ENCODE results near the gene CCNT2. TPM values are rescaled to one million over a fixed set of nuclear protein-coding genes. Genes with fewer than 3 reads are reported as not detected.
"Not testable (repeated sequence)": the region's sequence is repeated elsewhere in the genome, so short reads cannot be mapped to it uniquely, and the experiment has no call there.

Gene CCNT2
- polyA plus RNA-seq, 1 donor (not counting 4 experiments of a cell fraction or from before 2014, with no cell fraction given), result 20.9 TPM

- H3K4me1 ChIP-seq (ENCODE audit: control insufficient read depth, extremely low read depth, insufficient read depth, low read length), result peaks cover 2% of the 10 kb centered on the region
- no peak for DNase-seq (ENCODE audit: low read depth, low spot score)
- TF ChIP-seq EZH2 (IDR thresholded peaks at IDR 0.05; ENCODE audit: low read length), result no peak
- TF ChIP-seq CTCF (optimal IDR thresholded peaks at IDR 0.05 in 1 of 3, IDR thresholded peaks at IDR 0.05 in 1 of 3, conservative IDR thresholded peaks at IDR 0.05 in 1 of 3; ENCODE audit: extremely low read depth in 1 of 3, insufficient read depth in 2 of 3, low read length in 3 of 3), result no peak
- H3K79me2 ChIP-seq (ENCODE audit: control insufficient read depth, insufficient read depth, low read length), result no peaks in the 10 kb centered on the region
- H3K4me3 ChIP-seq (ENCODE audit: control insufficient read depth in 2 of 3, extremely low read depth in 1 of 3, insufficient read depth in 2 of 3, low read depth in 1 of 3, low read length in 3 of 3), result no peak overlapping the region
- H3K9me1 ChIP-seq (ENCODE audit: control insufficient read depth, extremely low read depth, insufficient read depth, low read length), result no peaks in the 10 kb centered on the region
- H4K20me1 ChIP-seq (ENCODE audit: control insufficient read depth, extremely low read depth, insufficient read depth, low read length), result no peaks in the 10 kb centered on the region
- H3K4me2 ChIP-seq (ENCODE audit: control insufficient read depth, extremely low read depth, insufficient read depth, low read depth, low read length), result no peak overlapping the region
- no peaks in the 10 kb centered on the region for H3K27me3 ChIP-seq (ENCODE audit: control insufficient read depth, extremely low read depth, insufficient read depth, low read length)
- no peaks in the 10 kb centered on the region for H3K36me3 ChIP-seq (ENCODE audit: control insufficient read depth in 2 of 2, extremely low read depth in 1 of 2, insufficient read depth in 2 of 2, low read length in 2 of 2)
- H3K9ac ChIP-seq (ENCODE audit: control insufficient read depth, extremely low read depth, insufficient read depth, low read length), result no peak overlapping the region
- H2AFZ ChIP-seq (ENCODE audit: control insufficient read depth, low read length), result no peak overlapping the region
- no peak overlapping the region for H3K27ac ChIP-seq (ENCODE audit: control insufficient read depth, insufficient read depth, low read length)
- no peaks in the 10 kb centered on the region for H3K9me3 ChIP-seq (ENCODE audit: control insufficient read depth, low read depth, low read length)
- dilution Hi-C loops (cut with MboI; ENCODE audit: extremely low pct_ligation_motif_present, low sequenced_read_pairs), result no loop called here
- FAIRE-seq, result no peak
Measured at GRCh38 chr2:134906726-134907125, 11.9 kb upstream of the CCNT2 start.

GRCh38 chr2:134907441-134908116 lies 11.0 kb upstream of the CCNT2 start:
- H3K4me2 ChIP-seq (ENCODE audit: control insufficient read depth, extremely low read depth, insufficient read depth, low read depth, low read length); H2AFZ ChIP-seq (ENCODE audit: control insufficient read depth, low read length); H3K9me3 ChIP-seq (ENCODE audit: control insufficient read depth, low read depth, low read length); H3K9me1 ChIP-seq (ENCODE audit: control insufficient read depth, extremely low read depth, insufficient read depth, low read length); H3K4me3 ChIP-seq (ENCODE audit: control insufficient read depth in 2 of 3, extremely low read depth in 1 of 3, insufficient read depth in 2 of 3, low read depth in 1 of 3, low read length in 3 of 3); H3K36me3 ChIP-seq (ENCODE audit: control insufficient read depth in 2 of 2, extremely low read depth in 1 of 2, insufficient read depth in 2 of 2, low read length in 2 of 2); H3K4me1 ChIP-seq (ENCODE audit: control insufficient read depth, extremely low read depth, insufficient read depth, low read length); H3K9ac ChIP-seq (ENCODE audit: control insufficient read depth, extremely low read depth, insufficient read depth, low read length); H4K20me1 ChIP-seq (ENCODE audit: control insufficient read depth, extremely low read depth, insufficient read depth, low read length); H3K27ac ChIP-seq (ENCODE audit: control insufficient read depth, insufficient read depth, low read length); FAIRE-seq; DNase-seq (ENCODE audit: low read depth, low spot score); H3K79me2 ChIP-seq (ENCODE audit: control insufficient read depth, insufficient read depth, low read length); H3K27me3 ChIP-seq (ENCODE audit: control insufficient read depth, extremely low read depth, insufficient read depth, low read length); dilution Hi-C loops (cut with MboI; ENCODE audit: extremely low pct_ligation_motif_present, low sequenced_read_pairs): not testable (repeated sequence)

Measured in keratinocyte (primary cell).